Pancreas (tissue), 10 donors: ENCODE data around the gene ANKRD44. TPM values are rescaled to one million over a fixed set of nuclear protein-coding genes. Genes with fewer than 3 reads are reported as not detected.

Experiments used
- ATAC-seq, 4 donors: fragments of 200-7000 bp; cut with Tn5 transposase; one replicate each; pipeline versions ENCODE4 v1.8.0 to v1.9.1; 2020; ENCODE audit warnings: mild to moderate bottlenecking in 4 of 4, moderate library complexity in 4 of 4
- DNase-seq, 6 donors: peaks; one replicate each; pipeline ENCODE4 v3.0.0-alpha.2; 2020
- FAIRE-seq: peaks from 2 replicates; lab custom pipeline; 2012; peaks lifted over from hg19 to GRCh38; lab: Jason Lieb, UNC
- H3K27ac ChIP-seq, 4 donors: fragments of 200-600 bp; sonication (generic); 1 replicate in 3 of 4; 2 replicates in 1 of 4; pipeline versions ENCODE4 v1.5.0 to v1.8.0; 2020
- H3K27me3 ChIP-seq, 4 donors: fragments of 200-600 bp; one replicate each; pipeline ENCODE4 v1.8.0; 2021
- H3K36me3 ChIP-seq, 3 donors: fragments of 200-600 bp; sonication (generic) in 1 of 3; one replicate each; pipeline versions ENCODE4 v1.5.0 to v1.8.0; 2020 to 2021
- H3K4me1 ChIP-seq, 3 donors: fragments of 200-600 bp; one replicate each; pipeline ENCODE4 v1.8.0; 2021
- H3K4me3 ChIP-seq, 4 donors: fragments of 200-600 bp; sonication (generic) in 2 of 4; one replicate each; pipeline versions ENCODE4 v1.5.0 to v1.8.0; 2020 to 2021
- H3K9me3 ChIP-seq, 4 donors: fragments of 200-600 bp; one replicate each; pipeline ENCODE4 v1.8.0; 2021
- WGBS, 2 donors: extraction: QIAGEN DNeasy Blood & Tissue Kit; methylation state at CpG; one replicate each; pipeline ENCODE4 v1.1.7; 2013; 5-methylcytosine and 5-hydroxymethylcytosine counted together
- intact Hi-C, 3 donors: fragments of 100-400 bp; cut with DNase I; formaldehyde crosslinking; loops; one replicate each; pipeline versions ENCODE4 v1.11.1 to v1.14.2; 2022
- polyA plus RNA-seq, 2 donors: library from polyadenylated mRNA; stranded (reverse); fragments of 200-250 nt; gene quantifications; one replicate each; pipeline ENCODE4 v1.2.3, GENCODE V29; 2013
- total RNA-seq, 6 donors: library from RNA; stranded (reverse); fragmentation: NEBNext Ultra II Directional in 4 of 6; extraction: Animal tissue kit (Norgen Biotek cat#: 25700) in 4 of 6; gene quantifications; one replicate each; pipeline versions ENCODE4 v1.2.1 to v1.2.4, GENCODE V29; 2021 to 2023
- TF ChIP-seq, protein P1 (sequence below), 4 donors: fragments of 200-600 bp; sonication (generic) in 3 of 4; IDR thresholded peaks; one replicate each; pipeline versions ENCODE4 v1.5.0 to v1.8.0; 2021; ENCODE audit warnings: antibody characterized with exemption in 4 of 4
- donor health status: healthy with polysubstance abuse.
- donor health status: DM: no; HTN: no; CAD: no; lungs with moderate emphysema.
- donor health status: DM: no; HTN: no; CAD: no.
- donor health status: control.
- donor health status: control.
- donor health status: Bipolar disorder and iron deficiency.
- donor health status: DM: yes; HTN: yes; CAD: no.
- donor health status: DM: no; HTN: no; CAD: no.
- donor health status: DM: no; HTN: no; CAD: no.
- donor health status: DM: yes; HTN: yes; CAD: no.

The ANKRD44 gene
- total and polyA plus RNA-seq, 8 donors: 1.9 to 12.5 (median 7.7) TPM

DNA sequence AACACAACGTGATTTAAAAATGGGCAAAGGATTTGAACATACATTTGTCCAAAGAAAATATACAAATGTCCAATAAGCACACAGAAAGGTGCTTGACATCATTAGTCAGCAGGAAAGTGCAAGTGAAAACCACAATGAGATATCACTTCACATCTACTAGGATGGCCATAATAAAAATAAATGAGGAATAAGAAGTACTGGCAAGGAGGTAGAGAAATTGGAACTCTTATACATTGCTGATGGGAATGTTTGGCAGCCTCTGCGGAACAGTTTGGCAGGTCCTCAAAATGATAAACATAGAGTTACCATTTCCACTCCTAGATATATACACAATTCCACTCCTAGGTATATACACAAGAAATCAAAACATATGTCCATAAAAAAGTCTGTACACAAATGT is 333.1 kb downstream of the ANKRD44 start:
- no peak for FAIRE-seq
- intact Hi-C loops: no loop called here
- Histone ChIP-seq H3K4me3 (no peak overlapping the region), H3K36me3 (no peaks in the 10 kb centered on the region), H3K27ac (no peak overlapping the region), H3K27me3 (no peaks in the 10 kb centered on the region), H3K4me1 (no peaks in the 10 kb centered on the region), H3K9me3 (no peaks in the 10 kb centered on the region)
- 59% methylated on average over 2 of the region's 2 CpGs for WGBS, 2 donors
- ATAC-seq: no peak
- TF ChIP-seq, protein P1, sequence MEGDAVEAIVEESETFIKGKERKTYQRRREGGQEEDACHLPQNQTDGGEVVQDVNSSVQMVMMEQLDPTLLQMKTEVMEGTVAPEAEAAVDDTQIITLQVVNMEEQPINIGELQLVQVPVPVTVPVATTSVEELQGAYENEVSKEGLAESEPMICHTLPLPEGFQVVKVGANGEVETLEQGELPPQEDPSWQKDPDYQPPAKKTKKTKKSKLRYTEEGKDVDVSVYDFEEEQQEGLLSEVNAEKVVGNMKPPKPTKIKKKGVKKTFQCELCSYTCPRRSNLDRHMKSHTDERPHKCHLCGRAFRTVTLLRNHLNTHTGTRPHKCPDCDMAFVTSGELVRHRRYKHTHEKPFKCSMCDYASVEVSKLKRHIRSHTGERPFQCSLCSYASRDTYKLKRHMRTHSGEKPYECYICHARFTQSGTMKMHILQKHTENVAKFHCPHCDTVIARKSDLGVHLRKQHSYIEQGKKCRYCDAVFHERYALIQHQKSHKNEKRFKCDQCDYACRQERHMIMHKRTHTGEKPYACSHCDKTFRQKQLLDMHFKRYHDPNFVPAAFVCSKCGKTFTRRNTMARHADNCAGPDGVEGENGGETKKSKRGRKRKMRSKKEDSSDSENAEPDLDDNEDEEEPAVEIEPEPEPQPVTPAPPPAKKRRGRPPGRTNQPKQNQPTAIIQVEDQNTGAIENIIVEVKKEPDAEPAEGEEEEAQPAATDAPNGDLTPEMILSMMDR (IDR thresholded peaks at IDR 0.05): no peak
- no peak for DNase-seq

DNA sequence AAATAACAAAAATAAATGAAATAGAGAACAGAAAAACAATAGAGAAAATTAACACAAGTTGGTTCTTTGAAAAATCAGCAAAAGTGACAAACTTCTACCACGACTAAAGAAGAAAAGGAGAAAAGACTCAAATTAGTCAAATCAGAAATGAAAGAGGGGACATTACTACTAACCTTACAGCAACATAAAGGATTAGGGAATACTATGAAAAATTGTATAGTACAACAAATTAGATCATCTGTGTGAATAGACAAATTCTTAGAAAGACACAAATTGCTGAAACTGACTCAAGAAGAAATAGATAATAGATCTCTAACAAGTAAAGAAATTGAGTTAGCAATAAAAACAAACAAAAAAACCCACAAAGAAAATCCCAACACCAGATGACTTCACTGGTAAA is 335.6 kb downstream of the ANKRD44 start:
- H3K9me3 ChIP-seq: no peaks in the 10 kb centered on the region

DNA sequence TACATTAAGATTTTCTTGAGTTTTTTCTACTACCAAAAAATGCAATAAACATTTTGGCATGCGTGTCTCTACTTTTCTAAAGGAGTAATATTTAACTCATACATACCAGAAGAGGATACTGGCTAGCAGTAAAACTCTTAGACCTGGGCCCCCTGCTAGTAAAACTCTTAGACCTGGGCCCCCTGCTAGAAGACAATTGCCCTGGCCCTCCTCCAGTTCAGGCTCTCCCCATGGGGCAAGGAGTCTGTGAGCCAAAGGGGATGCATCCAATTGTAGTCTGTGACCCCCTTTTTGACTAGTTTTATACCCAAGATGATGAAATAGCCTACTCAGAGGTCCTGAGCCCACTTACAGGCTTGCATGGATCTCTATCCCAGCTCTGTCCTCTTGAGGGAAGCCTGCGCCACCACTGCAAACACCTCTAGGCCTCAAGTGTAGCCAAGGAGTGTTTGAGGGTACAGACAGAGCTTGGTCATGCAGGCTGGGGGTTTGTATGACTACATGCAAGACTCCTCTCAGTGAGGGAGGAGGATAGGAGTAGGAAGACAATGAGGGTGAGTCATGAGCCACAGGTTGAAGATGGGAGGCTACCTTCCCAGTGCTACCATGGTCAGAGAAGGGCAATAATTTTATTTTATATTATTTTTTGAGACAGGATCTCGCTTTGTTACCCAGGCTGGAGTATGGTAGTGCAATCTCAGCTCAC is 338.9 kb downstream of the ANKRD44 start:
- Histone ChIP-seq H3K9me3 (no peaks in the 10 kb centered on the region), H3K27me3 (no peaks in the 10 kb centered on the region), H3K4me1 (peaks cover 0 to 4% (median 2%) of the 10 kb centered on the region in 3 donors), H3K27ac (no peak overlapping the region), H3K4me3 (no peak overlapping the region), H3K36me3 (no peaks in the 10 kb centered on the region)
- no peak for ATAC-seq
- 67 to 72% methylated on average over 3 of the region's 3 CpGs for WGBS, 2 donors
- DNase-seq: no peak
- intact Hi-C loops: no loop called here
- TF ChIP-seq, protein P1 (IDR thresholded peaks at IDR 0.05): no peak
- FAIRE-seq: no peak

More for the DNA sequence above, 335.6 kb downstream of the ANKRD44 start:
- WGBS, 2 donors: 72 to 79% methylated on average over 1 of the region's 1 CpG
- no peaks in the 10 kb centered on the region for H3K27me3 ChIP-seq
- TF ChIP-seq, protein P1 (IDR thresholded peaks at IDR 0.05): no peak
- no peak overlapping the region for H3K4me3 ChIP-seq
- ATAC-seq: no peak
- H3K4me1 ChIP-seq: no peaks in the 10 kb centered on the region
- H3K36me3 ChIP-seq: no peaks in the 10 kb centered on the region
- no peak overlapping the region for H3K27ac ChIP-seq
- intact Hi-C loops: no loop called here
- no peak for DNase-seq
- no peak for FAIRE-seq

DNA sequence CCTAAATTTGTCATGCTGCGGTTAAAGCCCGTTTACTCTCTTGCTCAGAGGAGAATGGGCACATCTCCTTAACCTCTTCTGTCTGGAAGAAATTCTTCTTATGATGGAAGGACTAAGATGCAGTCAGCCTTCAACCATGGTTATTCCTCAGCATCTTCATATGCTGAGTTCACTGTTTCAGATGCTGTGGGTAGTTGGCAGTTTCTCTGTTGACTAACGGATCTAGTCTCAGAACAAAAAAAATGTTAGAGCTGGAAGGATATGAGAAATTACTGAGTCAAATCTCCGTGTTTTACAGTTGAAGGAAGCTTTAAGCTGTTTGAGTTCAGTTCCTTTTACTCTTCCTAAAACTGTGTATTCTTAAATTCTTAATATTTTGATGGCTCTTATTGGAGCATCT is 340.5 kb downstream of the ANKRD44 start:
- Histone ChIP-seq H3K4me1 (peaks cover 0 to 15% (median 14%) of the 10 kb centered on the region in 3 donors), H3K27ac (no peak overlapping the region), H3K36me3 (no peaks in the 10 kb centered on the region), H3K9me3 (no peaks in the 10 kb centered on the region), H3K4me3 (no peak overlapping the region), H3K27me3 (no peaks in the 10 kb centered on the region)
- ATAC-seq (no peak), DNase-seq (no peak), FAIRE-seq (no peak)
- TF ChIP-seq, protein P1 (IDR thresholded peaks at IDR 0.05): no peak
- WGBS, 2 donors: 82 to 88% methylated on average over 4 of the region's 4 CpGs
- intact Hi-C loops: no loop called here

DNA sequence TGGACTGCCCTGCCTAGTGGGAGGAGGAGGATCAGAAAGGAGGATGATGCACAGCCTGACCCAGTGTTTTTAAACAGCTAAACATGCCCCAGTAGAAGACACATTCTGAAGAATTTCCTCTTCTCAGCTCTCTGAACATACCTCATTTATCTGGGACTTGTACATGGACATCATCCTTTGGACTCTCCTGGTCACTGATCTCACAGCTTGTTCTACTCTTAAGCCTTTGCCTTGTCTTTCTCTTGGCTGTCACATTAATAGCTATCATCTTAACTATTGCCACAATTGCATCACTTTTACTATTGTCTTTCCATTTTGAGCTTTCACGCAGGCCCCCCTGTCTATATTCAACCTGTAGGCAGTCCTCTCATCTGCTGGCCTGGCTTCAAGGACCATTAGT is 342.1 kb downstream of the ANKRD44 start:
- FAIRE-seq: no peak
- H3K27me3 ChIP-seq: no peaks in the 10 kb centered on the region
- TF ChIP-seq, protein P1 (IDR thresholded peaks at IDR 0.05): no peak

More for the DNA sequence above, 342.1 kb downstream of the ANKRD44 start:
- 76 to 88% methylated on average over 1 of the region's 1 CpG for WGBS, 2 donors
- no peak overlapping the region for H3K27ac ChIP-seq
- ATAC-seq: no peak
- no peaks in the 10 kb centered on the region for H3K9me3 ChIP-seq
- peaks cover 8 to 25% (median 22%) of the 10 kb centered on the region in 3 donors for H3K4me1 ChIP-seq
- no peak overlapping the region for H3K4me3 ChIP-seq
- DNase-seq: no peak
- H3K36me3 ChIP-seq: no peaks in the 10 kb centered on the region
- intact Hi-C loops: no loop called here
